Liver (tissue), 3 donors: ENCODE data around the gene SKA1.

Experiments used
- CTCF ChIP-seq: fragments of 150-350 bp; IDR thresholded peaks from 2 replicates; pipeline ENCODE4 v1.5.1; 2017; ENCODE audit warnings: improper control_type of control experiment, low read depth, low read length; ENCODE audit not compliant: missing input control
- EGR1 ChIP-seq, 2 donors: IDR thresholded peaks; 2 replicates each; pipeline ENCODE4 v1.6.1; 2016 to 2018; ENCODE audit warnings: antibody characterized with exemption in 2 of 2, low read depth in 2 of 2
- GABPA ChIP-seq, 2 donors: IDR thresholded peaks in 1 of 2; conservative IDR thresholded peaks in 1 of 2; 2 replicates each; pipeline ENCODE4 v1.6.1; 2016; ENCODE audit warnings: antibody characterized with exemption in 2 of 2, mild to moderate bottlenecking in 1 of 2, moderate library complexity in 1 of 2
- JUND ChIP-seq, 2 donors: IDR thresholded peaks; 2 replicates each; pipeline ENCODE4 v1.6.1; 2016; ENCODE audit warnings: antibody characterized with exemption in 2 of 2
- NR2F2 ChIP-seq: IDR thresholded peaks from 2 replicates; pipeline ENCODE4 v1.6.1; 2016; ENCODE audit warnings: antibody characterized with exemption
- REST ChIP-seq: IDR thresholded peaks from 2 replicates; pipeline ENCODE4 v1.6.1; 2016; ENCODE audit warnings: antibody characterized with exemption, mild to moderate bottlenecking
- SP1 ChIP-seq: IDR thresholded peaks from 2 replicates; pipeline ENCODE4 v1.6.1; 2018; ENCODE audit warnings: antibody characterized with exemption, mild to moderate bottlenecking
- TAF1 ChIP-seq: conservative IDR thresholded peaks from 2 replicates; pipeline ENCODE4 v1.6.1; 2016; ENCODE audit warnings: antibody characterized with exemption, mild to moderate bottlenecking
- YY1 ChIP-seq: IDR thresholded peaks from 2 replicates; pipeline ENCODE4 v1.6.1; 2016; ENCODE audit warnings: antibody characterized with exemption, mild to moderate bottlenecking
- TF ChIP-seq, protein P1 (sequence below): IDR thresholded peaks from 2 replicates; pipeline ENCODE4 v1.6.1; 2016; ENCODE audit warnings: antibody characterized with exemption
- donor health status: healthy.
- donor health status: healthy.

DNA sequence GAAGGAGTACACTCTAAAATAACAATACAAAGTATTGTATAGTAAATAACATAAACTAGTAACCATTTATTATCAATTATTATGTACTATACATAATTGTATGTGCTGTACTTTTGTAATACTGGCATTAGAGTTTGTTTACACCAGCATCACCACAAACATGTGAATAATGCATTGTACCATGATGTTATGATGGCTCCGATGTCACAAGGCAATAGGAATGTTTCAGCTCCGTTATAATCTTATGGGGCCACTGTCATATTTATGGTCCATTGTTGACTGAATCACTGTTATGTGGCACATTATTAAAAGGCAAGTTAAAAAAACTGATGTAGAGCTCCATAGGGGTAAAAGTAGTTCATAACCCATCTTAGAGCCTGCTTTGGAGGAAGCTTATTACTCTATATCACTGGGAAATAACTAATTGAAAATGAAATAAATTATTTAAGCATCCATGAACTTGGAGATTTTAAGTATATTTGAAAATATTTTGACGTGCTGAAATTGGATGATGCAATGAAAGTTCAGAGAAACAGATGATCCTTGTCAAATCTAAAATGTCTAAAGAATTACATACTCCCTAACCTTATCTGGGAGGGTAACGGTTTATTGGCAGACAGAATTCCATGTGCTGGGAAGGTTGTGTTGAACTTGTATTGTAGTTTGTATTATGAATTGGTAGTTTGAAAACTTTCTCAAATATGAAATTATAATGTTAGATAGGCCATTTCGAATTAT, 2.4 kb downstream of the SKA1 start:
- TF ChIP-seq CTCF (no peak), JUND (IDR thresholded peaks at IDR 0.05) (no peak), YY1 (no peak), SP1 (no peak), EGR1 (IDR thresholded peaks at IDR 0.05; ENCODE audit: low read depth in 2 of 2) (no peak), NR2F2 (no peak), TAF1 (no peak), REST (no peak), GABPA (IDR thresholded peaks at IDR 0.05 in 1 of 2, conservative IDR thresholded peaks at IDR 0.05 in 1 of 2) (no peak)
- TF ChIP-seq, protein P1, sequence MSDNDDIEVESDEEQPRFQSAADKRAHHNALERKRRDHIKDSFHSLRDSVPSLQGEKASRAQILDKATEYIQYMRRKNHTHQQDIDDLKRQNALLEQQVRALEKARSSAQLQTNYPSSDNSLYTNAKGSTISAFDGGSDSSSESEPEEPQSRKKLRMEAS: no peak
